ENCODE measurements around the gene PHF11.
"Not testable (repeated sequence)": the region's sequence is repeated elsewhere in the genome, so short reads cannot be mapped to it uniquely, and the experiment has no call there.

The PHF11 gene

GRCh38 chr13:49546561-49546960 lies 50.8 kb downstream of the PHF11 start:
- DNase-seq (ENCODE audit: low read depth) = no peak

GRCh38 chr13:49549289-49549688 lies 53.5 kb downstream of the PHF11 start:
- no peak for DNase-seq (ENCODE audit: low read depth)

GRCh38 chr13:49550942-49551644 lies 55.3 kb downstream of the PHF11 start:
- no peak for DNase-seq (ENCODE audit: low read depth)

- no peak for DNase-seq (ENCODE audit: low read depth)
Measured at GRCh38 chr13:49553888-49554287, 58.1 kb downstream of the PHF11 start.

- DNase-seq (ENCODE audit: low read depth) = no peak
Measured at GRCh38 chr13:49554387-49554786, 58.6 kb downstream of the PHF11 start.

- no peak for DNase-seq (ENCODE audit: low read depth)
Measured at GRCh38 chr13:49559006-49559405, 63.3 kb downstream of the PHF11 start.

GRCh38 chr13:49560270-49561061 lies 64.7 kb downstream of the PHF11 start:
- no peak for DNase-seq (ENCODE audit: low read depth)

GRCh38 chr13:49561062-49561410 lies 65.3 kb downstream of the PHF11 start:
- no peak for DNase-seq (ENCODE audit: low read depth)

- DNase-seq (ENCODE audit: low read depth) = no peak
Measured at GRCh38 chr13:49563516-49563915, 67.8 kb downstream of the PHF11 start.

GRCh38 chr13:49565461-49565860 lies 69.7 kb downstream of the PHF11 start:
- DNase-seq (ENCODE audit: low read depth) = not testable (repeated sequence)

GRCh38 chr13:49566461-49566860 lies 70.7 kb downstream of the PHF11 start:
- no peak for DNase-seq (ENCODE audit: low read depth)

- DNase-seq (ENCODE audit: low read depth) = no peak
Measured at GRCh38 chr13:49567491-49567890, 71.7 kb downstream of the PHF11 start.

- DNase-seq (ENCODE audit: low read depth) = no peak
Measured at GRCh38 chr13:49569993-49570689, 74.4 kb downstream of the PHF11 start.

- no peak for DNase-seq (ENCODE audit: low read depth)
Measured at GRCh38 chr13:49571299-49572240, 75.8 kb downstream of the PHF11 start.
